Measurements from ENCODE around the gene MYL7.

MYL7 gene

DNA sequence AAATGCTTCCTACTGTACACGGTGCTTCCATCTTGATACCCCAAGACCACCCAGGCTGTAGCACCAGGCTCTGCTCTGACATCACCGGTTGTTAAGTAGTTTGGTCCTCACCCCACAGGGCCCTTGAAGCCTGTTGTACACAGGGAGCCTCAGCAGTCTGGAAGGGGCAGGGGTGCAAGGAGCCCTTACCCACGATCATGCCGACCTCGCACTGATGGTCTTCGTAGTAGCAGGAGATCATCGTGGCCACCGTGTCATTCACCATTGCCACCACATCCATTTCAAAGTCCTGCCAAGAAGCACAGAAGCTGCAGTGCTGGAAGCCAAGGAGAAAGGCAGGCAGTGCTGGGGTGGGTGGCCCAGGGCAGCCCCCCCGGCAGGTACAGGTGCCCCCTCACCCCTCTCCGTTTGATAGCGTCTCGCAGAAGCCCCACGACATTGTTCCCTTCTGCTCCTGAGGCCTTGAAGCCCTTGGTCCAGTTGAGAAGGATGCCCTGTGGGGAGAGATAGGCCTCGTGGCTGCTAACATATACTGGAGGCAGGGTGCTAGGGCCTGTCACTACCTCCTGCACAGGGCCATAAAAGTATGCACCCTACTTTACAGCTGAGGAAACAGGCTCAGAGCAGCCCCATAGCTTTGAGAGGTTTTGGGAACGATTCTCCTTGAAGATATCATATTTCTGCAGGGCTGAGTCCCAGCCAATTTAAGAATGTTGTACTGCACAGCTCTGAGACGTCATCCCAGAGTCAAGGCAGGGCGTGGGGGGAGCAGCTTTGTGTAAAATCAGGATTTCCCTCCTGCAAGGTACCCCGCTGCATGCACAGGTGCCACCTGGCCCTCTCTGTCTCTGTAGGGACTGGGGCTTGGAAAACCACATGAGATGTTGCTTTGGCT, 8.7 kb upstream of the MYL7 start:
- no peak for DNase-seq

DNA sequence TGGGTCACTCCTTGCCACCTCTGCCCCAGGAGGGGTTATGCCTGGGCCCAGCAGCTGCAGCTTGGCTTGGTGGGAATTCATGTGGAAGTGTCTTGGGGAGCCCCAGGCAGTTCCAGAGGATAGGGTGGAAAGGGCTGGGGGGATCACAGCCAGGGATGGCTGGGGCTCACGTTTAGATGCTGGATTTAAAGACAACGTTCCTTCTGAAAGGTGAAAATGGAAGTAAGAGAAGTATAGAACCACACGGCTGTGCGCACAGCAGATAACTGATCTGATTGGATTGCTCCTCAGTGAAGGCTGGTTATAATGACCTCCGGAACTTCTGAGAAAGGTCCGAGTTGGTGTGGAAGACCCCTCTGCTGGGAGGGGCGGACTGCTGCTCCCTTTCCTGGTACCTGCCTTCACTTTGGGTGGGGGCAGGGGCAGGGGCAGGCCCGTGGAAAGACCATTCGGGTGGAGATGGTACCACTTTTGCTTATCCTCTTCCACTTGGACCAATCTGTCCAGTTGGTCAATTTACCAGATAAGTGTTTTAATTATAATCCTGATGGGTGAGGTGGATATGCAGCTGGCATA, 7.9 kb upstream of the MYL7 start:
- no peak for DNase-seq

DNA sequence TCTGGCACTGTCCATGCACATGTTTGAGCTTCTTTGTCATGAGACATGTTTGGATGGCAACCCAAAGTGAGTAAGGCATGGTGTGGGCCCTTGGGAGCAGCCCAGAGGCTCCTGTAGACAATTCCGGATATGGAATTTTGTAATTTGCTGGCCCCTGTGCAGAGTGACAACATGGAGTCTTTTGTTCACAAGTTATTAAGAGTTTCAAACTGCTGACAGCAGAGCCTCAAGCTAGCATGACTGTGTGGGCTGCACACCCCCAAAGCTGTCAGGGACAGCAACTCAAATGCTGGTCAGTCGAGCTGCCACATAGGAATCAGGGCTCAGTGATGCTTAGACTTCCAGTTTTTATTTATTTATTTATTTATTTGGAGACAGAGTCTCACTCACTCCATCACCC, 7.0 kb upstream of the MYL7 start:
- DNase-seq = no peak

DNA sequence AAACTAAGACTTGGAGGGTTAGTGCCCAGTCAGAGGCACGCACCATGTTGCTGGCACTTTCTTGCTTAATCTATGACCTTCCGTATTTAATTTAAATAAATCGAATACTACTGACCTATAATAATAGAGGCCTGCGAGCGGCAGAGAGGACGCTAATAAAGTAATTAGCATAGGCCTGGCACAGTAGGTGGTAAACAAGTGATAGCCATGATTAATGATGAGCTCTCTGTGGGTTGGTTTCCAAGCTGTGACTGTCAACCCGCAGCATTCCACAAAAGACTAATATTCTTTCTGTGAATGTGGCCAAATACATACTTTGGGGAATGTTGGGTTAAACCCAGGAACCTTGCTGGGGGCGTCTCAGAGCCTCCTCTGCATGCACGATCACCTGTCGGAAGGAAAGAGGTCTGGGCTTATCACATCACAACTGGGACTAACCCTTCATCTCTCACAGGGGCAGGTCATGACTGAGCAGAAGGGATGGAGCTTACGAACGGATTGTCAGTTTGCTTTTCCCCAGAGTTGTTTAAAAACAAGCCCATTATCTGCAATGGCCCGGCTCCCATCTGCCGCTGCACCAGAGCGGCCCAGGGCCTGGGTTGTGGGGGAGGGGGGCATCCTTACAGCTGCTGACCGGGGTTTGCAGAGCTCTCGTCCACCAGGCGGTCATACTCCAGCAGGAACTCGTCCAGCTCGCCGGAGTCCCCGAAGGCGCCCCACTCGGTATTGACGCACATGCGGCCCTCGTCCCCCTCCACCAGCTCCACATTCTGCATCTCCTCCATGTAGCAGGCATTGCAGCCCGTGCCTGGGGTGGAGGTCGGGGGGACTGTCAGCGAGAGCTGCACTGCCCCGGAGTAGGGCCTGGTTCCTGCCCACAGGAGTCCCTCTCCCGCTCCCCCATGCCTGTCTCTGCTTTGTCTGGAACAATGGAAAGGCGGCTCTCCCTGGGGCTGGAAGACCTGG, 6.2 kb upstream of the MYL7 start:
- DNase-seq = no peak

DNA sequence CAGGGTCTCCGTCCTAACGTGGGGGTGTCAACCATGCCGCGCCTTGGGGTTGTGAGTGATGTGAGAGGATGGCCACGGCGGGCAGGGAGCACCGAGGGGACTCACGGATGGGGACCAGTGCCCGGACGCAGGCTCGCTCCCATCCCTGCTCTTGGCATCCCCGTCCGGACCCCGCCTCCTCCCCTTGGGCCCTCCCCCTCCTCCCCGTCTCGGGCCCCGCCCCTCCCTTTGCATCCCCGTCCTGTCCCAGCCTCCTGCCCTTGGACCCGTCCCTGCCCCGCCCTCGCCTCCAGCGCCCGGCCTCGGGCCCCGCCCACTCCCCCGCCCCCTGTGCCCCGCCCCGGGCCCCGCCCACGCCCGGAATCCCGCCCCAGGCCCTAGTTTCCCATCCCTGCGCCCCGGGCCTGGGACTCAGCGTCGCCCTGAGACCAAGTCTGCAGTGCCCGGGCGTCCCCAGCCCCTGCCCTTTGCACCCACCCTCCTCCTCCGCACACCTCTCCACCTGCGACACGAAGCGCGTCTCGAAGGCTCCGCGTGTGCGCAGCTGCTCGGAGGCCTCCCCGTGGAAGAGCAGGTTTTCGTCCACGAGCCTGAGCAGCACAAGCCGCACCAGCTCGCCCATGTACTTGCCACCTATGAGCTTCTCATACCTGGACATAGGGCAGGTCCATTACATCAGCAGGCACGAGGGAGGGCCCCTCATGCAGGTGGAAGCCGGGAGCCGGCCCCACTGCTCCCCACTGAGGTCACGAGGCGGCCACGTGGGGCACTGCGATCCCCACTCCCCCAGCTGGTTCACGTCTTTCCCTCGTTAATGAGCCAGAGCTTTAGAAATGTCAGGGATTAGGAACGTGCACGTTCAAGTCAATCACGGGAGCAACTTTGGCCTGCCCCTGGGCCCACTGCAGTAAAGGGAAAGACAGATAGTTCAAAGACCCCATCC, 5.1 kb upstream of the MYL7 start:
- DNase-seq = peak; percentile 82

DNA sequence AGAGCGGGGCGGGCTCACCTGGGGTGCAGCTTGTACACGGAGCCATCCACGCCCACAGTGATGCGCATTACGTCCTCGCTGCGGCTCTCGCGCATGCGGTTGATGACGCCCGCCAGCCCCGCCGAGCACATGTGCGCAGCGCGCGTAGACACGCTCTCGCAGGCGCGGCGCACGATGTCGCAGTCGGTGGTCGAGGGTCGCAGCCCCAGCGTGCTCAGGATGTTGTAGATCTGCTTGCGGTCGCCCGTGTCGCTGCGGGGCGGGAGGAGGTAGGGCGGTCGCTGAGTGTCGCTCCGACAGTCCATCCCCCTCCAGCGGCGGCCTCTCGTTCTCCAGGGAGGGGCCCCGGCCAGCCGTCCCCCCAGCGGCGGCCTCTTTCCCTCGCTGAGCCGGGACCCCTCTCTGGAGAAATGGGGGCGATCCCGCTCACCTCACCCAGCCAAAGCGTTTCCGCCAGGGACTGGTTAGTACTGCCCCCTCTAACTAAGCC, 4.4 kb upstream of the MYL7 start:
- DNase-seq = no peak

DNA sequence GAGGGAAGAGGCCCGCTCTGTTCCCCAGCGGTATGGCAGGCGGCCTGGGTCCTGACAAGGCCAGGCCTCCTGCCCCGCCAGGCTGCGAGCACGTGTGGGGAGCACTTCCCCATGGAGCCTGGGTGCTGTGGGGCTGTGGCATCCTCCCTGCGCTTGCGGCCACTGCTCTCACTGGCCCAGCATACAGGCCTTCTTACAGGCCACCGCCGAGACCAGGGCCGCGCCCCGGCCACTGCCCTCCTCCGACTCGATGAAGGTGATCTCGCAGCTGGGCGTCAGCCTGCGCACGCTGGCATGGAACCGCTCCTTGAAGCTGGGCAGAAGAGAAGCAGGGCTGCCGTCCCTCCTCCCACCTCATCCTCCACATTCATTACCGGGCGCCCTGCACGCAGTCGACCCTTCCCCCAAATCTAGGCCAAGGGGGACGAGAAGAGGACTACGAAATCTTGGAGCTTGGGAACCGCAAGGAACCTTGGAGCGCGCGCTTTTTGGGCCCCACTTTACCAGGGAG, 3.9 kb upstream of the MYL7 start:
- no peak for DNase-seq

DNA sequence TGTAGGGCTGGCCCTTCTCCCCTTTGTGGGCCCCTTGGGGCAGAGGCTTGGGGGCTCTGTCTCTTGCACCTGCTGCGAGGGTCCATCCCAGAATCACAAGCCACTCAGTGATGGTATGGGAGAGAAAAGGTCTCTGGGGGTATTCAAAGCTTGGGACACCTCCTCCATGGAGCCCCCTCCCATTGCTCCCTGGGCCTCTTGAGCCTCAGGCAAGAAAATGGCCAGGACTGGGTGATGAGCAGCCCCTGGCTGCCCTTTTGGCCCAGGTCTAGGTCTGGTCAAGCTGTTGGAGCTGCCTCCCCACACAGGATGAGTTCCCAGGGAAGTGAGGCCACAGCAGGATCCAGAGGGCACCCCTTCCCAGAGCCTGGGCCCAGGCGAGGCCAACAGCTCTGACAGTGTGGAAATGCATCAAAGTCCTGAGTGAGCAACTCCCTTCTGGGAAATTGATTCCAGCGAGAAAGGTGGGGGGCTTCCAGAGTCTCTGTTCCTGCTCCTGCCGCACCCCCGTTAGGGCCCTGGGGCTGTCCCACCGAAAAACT, 3.4 kb upstream of the MYL7 start:
- DNase-seq = no peak

DNA sequence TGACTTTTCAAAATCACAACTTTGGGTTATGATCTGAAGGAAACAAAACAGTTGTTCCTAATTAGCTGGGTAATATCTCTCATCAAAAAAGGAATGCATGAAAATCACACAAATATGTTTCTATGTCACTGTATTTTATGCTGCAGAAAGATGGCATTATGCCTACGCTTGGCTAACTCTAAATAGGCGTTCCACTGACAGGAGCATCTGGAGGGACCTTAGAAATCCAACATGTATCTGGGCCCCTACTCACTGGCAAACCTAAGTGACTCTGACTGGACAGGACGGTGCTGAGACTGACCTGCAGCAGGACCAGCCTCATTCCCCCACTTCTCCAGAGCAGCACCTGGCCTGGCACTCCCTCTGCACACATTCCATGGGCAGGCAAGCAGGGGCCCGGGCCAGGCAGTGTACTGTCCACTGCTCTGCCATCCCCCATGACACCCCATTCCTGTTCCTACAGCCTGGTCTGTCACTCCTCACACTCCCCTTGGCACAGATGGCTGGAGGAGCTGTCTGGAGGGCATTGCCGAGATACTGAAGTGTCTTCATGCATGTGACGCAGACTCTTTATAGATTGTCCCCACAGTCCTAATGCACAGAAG, 2.6 kb upstream of the MYL7 start:
- no peak for DNase-seq

DNA sequence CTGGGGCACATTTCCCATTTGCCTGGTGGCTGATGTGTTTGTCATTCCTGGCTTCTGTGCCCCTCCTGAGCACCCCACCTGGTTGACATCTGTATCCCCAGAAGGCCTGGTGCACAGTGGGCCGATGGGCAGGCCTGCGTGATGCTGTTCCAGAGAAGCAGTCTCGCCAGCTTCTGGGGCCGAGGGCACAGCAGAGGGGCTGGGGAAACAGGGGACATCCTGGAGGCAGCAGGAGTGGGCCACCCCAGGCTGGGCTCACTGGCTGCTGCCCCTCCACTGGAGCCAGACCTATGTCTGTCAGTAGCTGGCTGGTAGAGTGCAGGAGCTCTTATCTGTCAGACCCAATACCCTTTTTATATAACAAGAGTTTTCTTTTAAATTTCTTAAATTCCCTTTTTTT, 896 bp upstream of the MYL7 start:
- no peak for DNase-seq

DNA sequence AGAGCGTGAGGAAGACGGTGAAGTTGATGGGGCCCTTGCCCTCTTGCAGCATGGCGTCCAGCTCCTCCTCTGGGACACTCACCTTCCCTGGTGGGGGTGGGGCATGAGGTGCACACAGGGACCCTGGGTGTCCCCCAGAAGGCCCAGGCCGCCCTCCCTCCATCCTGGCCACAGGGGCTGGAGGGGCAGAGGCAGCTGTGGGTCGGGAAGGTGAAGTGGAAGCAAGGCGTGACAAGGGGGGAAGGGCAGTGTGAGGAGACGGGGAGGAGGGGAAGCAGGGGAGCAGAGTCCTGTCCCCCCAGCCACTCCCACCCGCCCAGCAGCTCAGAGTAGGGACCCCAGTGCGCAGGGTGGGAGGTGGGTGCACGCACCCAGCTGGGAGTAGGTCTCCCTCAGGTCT, 791 bp downstream of the MYL7 start:
- no peak for DNase-seq

DNA sequence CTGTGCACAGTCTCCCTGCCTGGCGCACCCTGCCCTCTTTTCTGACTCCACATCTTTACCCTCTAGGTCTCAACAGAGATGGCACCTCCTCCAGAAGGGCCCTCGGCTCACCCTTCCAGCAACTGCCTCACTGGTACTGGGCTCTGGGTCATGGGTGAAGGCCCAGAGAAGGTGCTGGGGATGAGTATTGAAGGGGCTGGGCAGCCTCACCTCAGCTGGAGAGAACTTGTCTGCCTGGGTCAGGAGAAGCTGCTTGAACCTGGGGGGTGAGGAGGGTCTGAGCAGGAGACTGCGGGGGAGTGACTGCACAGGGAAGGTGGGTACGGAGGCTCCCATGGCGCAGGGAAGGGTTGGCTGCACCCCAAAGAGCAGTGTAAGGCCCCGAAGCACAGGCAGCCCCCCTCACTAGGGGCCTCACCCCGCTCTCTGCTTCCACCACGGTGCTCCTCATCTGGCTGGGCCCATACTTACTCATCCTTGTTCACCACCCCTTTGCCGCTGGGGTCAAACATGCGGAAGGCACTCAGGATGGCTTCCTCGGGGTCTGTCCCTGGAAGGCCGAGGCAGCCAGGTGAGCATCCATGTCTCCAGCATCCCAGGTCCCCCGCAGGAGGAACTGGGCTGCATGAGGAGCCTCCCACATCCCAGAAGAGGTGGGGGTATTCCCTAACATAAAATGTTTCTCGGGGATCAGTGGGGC, 1.7 kb downstream of the MYL7 start:
- no peak for DNase-seq

DNA sequence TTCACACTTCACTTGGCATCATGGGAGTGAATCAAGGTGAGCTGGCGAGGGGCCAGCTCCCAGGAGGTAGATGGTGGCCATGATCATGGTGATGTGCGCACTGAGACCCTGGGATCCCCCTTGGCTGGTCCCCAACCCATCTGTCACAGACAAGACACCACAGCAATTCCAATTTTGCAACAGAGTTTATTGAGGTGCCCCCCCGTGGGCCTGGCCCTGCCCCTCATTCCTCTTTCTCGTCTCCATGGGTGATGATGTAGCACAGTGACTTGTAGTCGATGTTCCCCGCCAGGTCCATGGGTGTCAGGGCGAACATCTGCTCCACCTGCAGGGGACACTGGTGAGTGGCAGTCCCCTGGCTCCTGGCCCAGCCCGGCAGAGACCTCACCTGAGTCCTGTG, 2.4 kb downstream of the MYL7 start:
- DNase-seq = no peak

DNA sequence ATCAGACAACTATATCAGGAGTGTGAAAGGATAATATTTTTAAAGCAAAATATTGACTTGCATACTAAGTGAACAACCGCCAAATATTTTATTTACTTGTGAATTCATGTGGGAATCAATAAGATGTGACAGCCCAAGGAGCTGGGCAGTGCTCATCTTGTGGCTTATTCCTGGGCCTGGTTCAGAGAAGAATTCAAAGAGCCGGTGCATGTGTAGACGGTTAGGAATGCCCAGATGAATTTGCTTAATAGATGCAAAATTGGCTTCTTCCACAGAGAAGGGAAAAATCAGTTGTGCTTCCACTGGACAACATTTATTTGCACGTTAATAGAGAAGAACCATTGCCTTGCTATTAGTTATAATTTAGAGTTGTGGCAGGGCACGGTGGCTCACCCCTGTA, 4.4 kb downstream of the MYL7 start:
- DNase-seq = no peak

DNA sequence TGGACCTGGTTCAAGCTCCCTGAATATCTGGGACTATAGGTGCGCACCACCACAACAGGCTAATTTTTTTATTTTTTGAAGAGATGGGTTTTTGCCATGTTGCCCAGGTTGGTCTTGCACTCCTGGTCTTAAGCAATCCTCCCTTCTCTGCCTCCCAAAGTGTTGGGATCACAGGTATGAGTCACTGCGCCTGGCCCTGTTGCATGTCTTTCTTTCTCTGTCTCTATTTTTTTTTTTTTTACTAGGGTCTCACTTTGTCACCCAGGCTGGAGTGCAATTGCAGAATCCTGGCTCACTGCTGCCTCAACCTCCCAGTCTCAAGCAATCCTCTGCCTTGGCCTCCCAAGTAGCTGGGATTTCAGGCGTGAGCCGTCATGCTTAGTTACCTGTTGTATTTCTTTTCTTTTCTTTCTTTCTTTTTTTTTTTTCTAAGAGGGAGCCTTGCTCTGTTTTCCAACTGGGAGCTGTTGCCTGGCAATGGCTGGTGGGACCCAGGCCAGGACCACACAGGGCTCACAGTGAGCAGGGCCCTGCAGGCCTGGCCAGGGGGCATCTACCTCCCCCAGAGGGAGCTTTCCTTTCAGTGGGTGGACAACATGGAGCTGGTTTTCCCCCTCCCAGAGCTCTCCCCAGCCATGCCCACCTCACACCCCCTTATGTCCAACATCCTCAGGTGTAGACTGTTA, 6.0 kb downstream of the MYL7 start:
- DNase-seq = no peak

DNA sequence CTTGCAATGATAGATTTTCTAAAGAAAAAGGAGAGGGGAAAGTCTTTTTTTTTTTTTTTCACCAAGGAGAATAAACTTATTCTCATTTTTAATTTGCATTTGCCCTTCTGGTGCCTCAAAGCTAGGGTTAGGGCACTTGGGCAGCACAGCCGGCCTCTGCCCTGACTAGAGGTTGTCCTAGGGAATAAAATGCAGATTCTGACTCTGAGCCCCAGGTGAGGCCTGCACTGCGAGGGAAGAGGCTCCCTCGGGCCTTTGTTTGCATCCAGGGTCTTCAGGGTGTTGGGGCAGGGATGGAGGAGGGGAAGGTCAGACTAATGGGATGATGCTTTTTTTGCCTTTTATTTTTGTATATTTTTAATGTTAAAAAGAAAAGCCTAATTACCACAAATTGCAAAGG, 7.8 kb downstream of the MYL7 start:
- no peak for DNase-seq

DNA sequence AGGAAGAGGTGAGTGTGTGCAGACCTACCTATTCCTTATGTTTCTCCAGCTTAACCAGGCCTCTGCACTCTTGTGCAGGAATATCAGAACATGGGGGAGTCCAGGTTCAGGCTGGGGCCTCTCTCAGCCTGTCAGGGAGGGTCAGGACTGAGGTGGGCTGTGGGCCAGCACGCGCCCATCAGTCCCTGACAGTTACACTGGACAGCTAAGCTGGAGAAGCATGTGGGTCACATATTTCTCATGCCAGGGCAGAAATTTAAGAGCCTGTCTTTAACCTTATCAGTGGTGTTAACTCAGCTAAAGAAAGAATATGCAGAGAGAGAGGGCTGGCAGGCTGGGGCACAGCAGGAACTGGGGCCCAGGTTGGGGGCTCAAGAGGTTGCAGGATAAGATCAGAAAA, 9.1 kb downstream of the MYL7 start:
- no peak for DNase-seq

DNA sequence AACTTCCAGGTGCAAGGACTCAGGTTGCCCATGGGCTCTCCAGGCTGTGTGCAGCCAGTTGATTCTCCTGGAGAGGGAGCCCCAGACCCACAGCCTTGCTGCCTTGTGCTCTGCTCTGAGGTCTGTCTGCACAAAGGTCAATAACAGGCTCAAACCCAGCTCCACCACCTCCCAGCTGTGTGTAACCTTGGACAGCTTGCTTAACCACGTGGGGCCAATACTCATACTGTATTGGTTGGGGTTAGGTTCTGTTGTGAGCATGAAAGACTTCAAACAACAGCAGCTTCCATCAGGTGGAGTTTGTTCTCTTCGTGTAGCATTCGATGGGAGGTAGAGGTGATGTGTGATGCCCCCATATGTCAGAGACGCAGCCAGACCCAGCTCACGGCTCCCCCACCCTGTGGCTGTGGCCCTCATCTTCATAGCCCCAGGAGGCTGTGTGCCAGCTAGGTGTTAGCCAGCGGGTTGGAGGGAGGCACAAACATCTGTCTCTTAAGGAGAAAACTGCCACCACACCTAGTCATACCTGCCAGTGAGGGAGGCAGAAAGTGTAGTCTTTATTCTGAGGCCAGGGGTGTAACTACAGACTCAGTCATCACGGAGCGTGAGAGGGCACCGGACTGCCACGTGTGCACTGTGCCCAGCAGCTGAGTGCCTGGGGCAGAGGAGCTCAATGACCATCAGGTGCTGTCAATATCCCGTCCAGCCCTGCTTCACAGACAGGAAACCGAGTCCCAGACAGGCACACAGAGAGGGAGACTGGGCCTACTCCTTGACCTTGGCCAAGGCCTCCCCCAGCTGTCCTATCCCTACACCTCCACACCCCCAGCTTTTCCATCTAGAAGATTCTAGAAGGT, 9.7 kb downstream of the MYL7 start:
- DNase-seq = peak; percentile 36
